ENCODE measurements around the gene NEK4. TPM values are rescaled to one million over a fixed set of nuclear protein-coding genes. Genes with fewer than 3 reads are reported as not detected.

The NEK4 gene
- total and polyA plus RNA-seq, 2 of the 13 experiments (the other 11 are each of a cell fraction or from before 2014, with no cell fraction given) = 16.5 to 38.0 TPM

GRCh38 chr3:52774901-52775864, 4.4 kb upstream of the NEK4 start (continued):
- no peak for TF ChIP-seq ZNF597 (CRISPR knock-in tag; IDR thresholded peaks at IDR 0.05)
- peak; percentile 93 for TF ChIP-seq ZNF264 (CRISPR knock-in tag; IDR thresholded peaks at IDR 0.05)
- no peak for TF ChIP-seq EZH2 (conservative IDR thresholded peaks at IDR 0.05; ENCODE audit: low read depth, low read length)
- peak; percentile 95 for TF ChIP-seq SOX5 (CRISPR knock-in tag; IDR thresholded peaks at IDR 0.05; ENCODE audit: borderline replicate concordance)
- no peak for TF ChIP-seq ZNF567 (CRISPR knock-in tag; IDR thresholded peaks at IDR 0.05; ENCODE audit: borderline replicate concordance)
- no peak for TF ChIP-seq GPN1 (CRISPR knock-in tag; IDR thresholded peaks at IDR 0.05; ENCODE audit: borderline replicate concordance)
- TF ChIP-seq CREB3 (CRISPR knock-in tag; IDR thresholded peaks at IDR 0.05) = no peak
- TF ChIP-seq RFX1 (IDR thresholded peaks at IDR 0.05) = no peak
- no peak for TF ChIP-seq ZNF143 (CRISPR knock-in tag; IDR thresholded peaks at IDR 0.05)
- no peak for TF ChIP-seq ZNF180 (CRISPR knock-in tag; IDR thresholded peaks at IDR 0.05; ENCODE audit: borderline replicate concordance, low read depth)
- no peak for TF ChIP-seq NFKB2 (CRISPR knock-in tag; IDR thresholded peaks at IDR 0.05; ENCODE audit: borderline replicate concordance)
- TF ChIP-seq STAT5B (CRISPR knock-in tag; IDR thresholded peaks at IDR 0.05) = no peak
- TF ChIP-seq ZNF883 (CRISPR knock-in tag; IDR thresholded peaks at IDR 0.05; ENCODE audit: not compliant biosample characterization) = no peak
- peak; percentile 46 for TF ChIP-seq ZNF747 (CRISPR knock-in tag; IDR thresholded peaks at IDR 0.05; ENCODE audit: borderline replicate concordance)
- no peak for TF ChIP-seq ZNF740 (CRISPR knock-in tag; IDR thresholded peaks at IDR 0.05)
- no peak for TF ChIP-seq CSRNP2 (CRISPR knock-in tag; conservative IDR thresholded peaks at IDR 0.05; ENCODE audit: low read depth)
- TF ChIP-seq ZNF674 (CRISPR knock-in tag; IDR thresholded peaks at IDR 0.05; ENCODE audit: low read depth) = no peak
- no peak for TF ChIP-seq PRMT3 (CRISPR knock-in tag; IDR thresholded peaks at IDR 0.05; ENCODE audit: borderline replicate concordance, low read depth)
- no peak; the same call in 1 of the 2 replicates for TF ChIP-seq THAP9 (CRISPR knock-in tag; IDR thresholded peaks at IDR 0.05; ENCODE audit: borderline replicate concordance)
- TF ChIP-seq ZNF770 (CRISPR knock-in tag; IDR thresholded peaks at IDR 0.05) = no peak

Measured in HepG2 (cell line).